Suprapubic skin (tissue), 4 donors: ENCODE results near the gene GNGT1. TPM values are rescaled to one million over a fixed set of nuclear protein-coding genes. Genes with fewer than 3 reads are reported as not detected.

Experiments used
- DNase-seq, 2 donors: peaks; one replicate each; pipeline ENCODE4 v3.0.0-alpha.2; 2019; ENCODE audit warnings: low spot score in 2 of 2
- H3K27ac ChIP-seq: fragments of 200-600 bp; sonication (generic); one replicate; pipeline ENCODE4 v1.5.1; 2019
- H3K27me3 ChIP-seq: fragments of 200-600 bp; sonication (generic); one replicate; pipeline ENCODE4 v1.5.1; 2019
- H3K36me3 ChIP-seq: fragments of 200-600 bp; sonication (generic); one replicate; pipeline ENCODE4 v1.5.1; 2019
- H3K4me1 ChIP-seq: fragments of 200-600 bp; sonication (generic); one replicate; pipeline ENCODE4 v1.5.1; 2019
- H3K4me3 ChIP-seq: fragments of 200-600 bp; sonication (generic); one replicate; pipeline ENCODE4 v1.5.1; 2019; ENCODE audit warnings: mild to moderate bottlenecking
- H3K9me3 ChIP-seq: fragments of 200-600 bp; sonication (generic); one replicate; pipeline ENCODE4 v1.5.1; 2019
- EP300 ChIP-seq: sonication (generic); formaldehyde crosslinking; IDR thresholded peaks from one replicate; pipeline ENCODE4 v1.6.1; 2017; ENCODE audit warnings: antibody characterized with exemption
- POLR2A ChIP-seq, 2 donors: fragments of 450-650 bp; IDR thresholded peaks; one replicate each; pipeline ENCODE4 v1.6.1; 2017; ENCODE audit warnings: antibody characterized with exemption in 2 of 2, mild to moderate bottlenecking in 2 of 2, moderate library complexity in 2 of 2
- POLR2AphosphoS5 ChIP-seq, 3 donors: sonication (generic); formaldehyde crosslinking; IDR thresholded peaks; one replicate each; pipeline ENCODE4 v1.6.1; 2017; ENCODE audit warnings: antibody characterized with exemption in 3 of 3
- WGBS: methylation state at CpG from one replicate; pipeline ENCODE4 v1.1.5; 2018; 5-methylcytosine and 5-hydroxymethylcytosine counted together
- total RNA-seq, 4 donors: library from RNA; depleted of rRNA; stranded (reverse); fragments of >200 nt; gene quantifications; one replicate each; pipeline ENCODE4 v1.1.0, GENCODE V29; 2016
- TF ChIP-seq, protein P1 (sequence below), 2 donors: fragments of 200-600 bp in 1 of 2; fragments of 450-650 bp in 1 of 2; sonication (generic) in 1 of 2; IDR thresholded peaks; one replicate each; pipeline ENCODE4 v1.5.1; 2016 to 2019; ENCODE audit warnings: antibody characterized with exemption in 2 of 2, mild to moderate bottlenecking in 1 of 2, moderate library complexity in 1 of 2

The GNGT1 gene
- total RNA-seq, 4 donors from 2014 or later: not detected

DNA sequence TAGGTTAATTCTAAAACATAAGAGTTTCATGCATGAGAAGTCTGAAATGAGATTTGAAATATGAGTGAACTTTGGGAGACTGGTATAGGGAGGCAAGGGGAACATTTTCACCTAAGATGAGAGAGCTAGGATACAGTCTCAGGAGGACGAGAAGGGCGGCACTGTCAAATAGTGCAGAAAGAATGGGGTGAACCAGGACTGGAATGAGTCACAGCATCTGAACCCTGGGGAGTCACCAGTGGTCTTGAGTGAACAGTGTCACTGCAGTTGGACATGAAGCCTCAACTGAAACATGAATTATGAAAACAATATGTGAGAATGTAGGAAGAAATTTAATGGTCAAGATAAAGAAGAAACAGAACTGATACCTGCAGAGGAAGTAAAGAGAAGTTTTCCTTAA lies 48.9 kb downstream of the GNGT1 start:
- DNase-seq: no peak
- no peaks in the 10 kb centered on the region for H3K9me3 ChIP-seq
- WGBS: 92% methylated on average over 2 of the region's 2 CpGs
- H3K4me1 ChIP-seq: no peaks in the 10 kb centered on the region
- TF ChIP-seq EP300 (no peak), POLR2AphosphoS5 (IDR thresholded peaks at IDR 0.05) (no peak), POLR2A (IDR thresholded peaks at IDR 0.05) (no peak)
- TF ChIP-seq, protein P1, sequence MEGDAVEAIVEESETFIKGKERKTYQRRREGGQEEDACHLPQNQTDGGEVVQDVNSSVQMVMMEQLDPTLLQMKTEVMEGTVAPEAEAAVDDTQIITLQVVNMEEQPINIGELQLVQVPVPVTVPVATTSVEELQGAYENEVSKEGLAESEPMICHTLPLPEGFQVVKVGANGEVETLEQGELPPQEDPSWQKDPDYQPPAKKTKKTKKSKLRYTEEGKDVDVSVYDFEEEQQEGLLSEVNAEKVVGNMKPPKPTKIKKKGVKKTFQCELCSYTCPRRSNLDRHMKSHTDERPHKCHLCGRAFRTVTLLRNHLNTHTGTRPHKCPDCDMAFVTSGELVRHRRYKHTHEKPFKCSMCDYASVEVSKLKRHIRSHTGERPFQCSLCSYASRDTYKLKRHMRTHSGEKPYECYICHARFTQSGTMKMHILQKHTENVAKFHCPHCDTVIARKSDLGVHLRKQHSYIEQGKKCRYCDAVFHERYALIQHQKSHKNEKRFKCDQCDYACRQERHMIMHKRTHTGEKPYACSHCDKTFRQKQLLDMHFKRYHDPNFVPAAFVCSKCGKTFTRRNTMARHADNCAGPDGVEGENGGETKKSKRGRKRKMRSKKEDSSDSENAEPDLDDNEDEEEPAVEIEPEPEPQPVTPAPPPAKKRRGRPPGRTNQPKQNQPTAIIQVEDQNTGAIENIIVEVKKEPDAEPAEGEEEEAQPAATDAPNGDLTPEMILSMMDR (IDR thresholded peaks at IDR 0.05): no peak
- no peaks in the 10 kb centered on the region for H3K27me3 ChIP-seq
- H3K4me3 ChIP-seq: no peak overlapping the region
- no peak overlapping the region for H3K27ac ChIP-seq
- H3K36me3 ChIP-seq: no peaks in the 10 kb centered on the region

GRCh38 chr7:93957767-93958166 lies 51.4 kb downstream of the GNGT1 start:
- H3K27me3 ChIP-seq: no peaks in the 10 kb centered on the region
- no peak overlapping the region for H3K27ac ChIP-seq
- no peaks in the 10 kb centered on the region for H3K36me3 ChIP-seq
- H3K4me1 ChIP-seq: no peaks in the 10 kb centered on the region
- no peak overlapping the region for H3K4me3 ChIP-seq
- TF ChIP-seq POLR2A (IDR thresholded peaks at IDR 0.05) (no peak), EP300 (no peak), POLR2AphosphoS5 (IDR thresholded peaks at IDR 0.05) (no peak)
- TF ChIP-seq, protein P1 (IDR thresholded peaks at IDR 0.05): no peak
- no peak for DNase-seq
- 94% methylated on average over 1 of the region's 1 CpG for WGBS
- H3K9me3 ChIP-seq: no peaks in the 10 kb centered on the region

- Histone ChIP-seq H3K9me3 (no peaks in the 10 kb centered on the region), H3K27me3 (no peaks in the 10 kb centered on the region), H3K36me3 (no peaks in the 10 kb centered on the region), H3K27ac (no peak overlapping the region), H3K4me3 (no peak overlapping the region), H3K4me1 (no peaks in the 10 kb centered on the region)
- no peak for DNase-seq
- WGBS: 75% methylated on average over 3 of the region's 3 CpGs
- no peak for TF ChIP-seq POLR2A (IDR thresholded peaks at IDR 0.05)
- no peak for TF ChIP-seq POLR2AphosphoS5 (IDR thresholded peaks at IDR 0.05)
- no peak for TF ChIP-seq EP300
Observed at GRCh38 chr7:93958216-93958615, 51.8 kb downstream of the GNGT1 start.

DNA sequence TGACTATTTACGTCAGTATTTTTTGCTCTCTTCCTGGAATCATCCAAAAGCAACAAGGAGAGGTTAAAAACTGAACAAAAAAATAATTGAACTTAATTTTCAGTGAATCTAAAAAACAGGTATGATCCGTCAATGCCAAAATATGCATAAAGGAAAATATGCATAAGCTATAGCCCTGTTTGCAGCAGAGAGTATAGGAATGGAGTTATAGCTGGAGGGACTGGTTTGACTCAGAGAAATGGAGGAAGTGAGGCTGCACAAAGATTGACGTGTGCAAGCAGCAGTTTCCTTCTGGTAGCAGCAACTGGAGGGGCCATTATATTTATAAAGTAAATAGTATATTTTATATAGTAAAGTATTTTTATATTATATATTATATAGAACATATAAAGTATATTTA lies 52.3 kb downstream of the GNGT1 start:
- no peak for DNase-seq
- H3K36me3 ChIP-seq: no peaks in the 10 kb centered on the region
- H3K27me3 ChIP-seq: no peaks in the 10 kb centered on the region
- H3K4me1 ChIP-seq: no peaks in the 10 kb centered on the region
- no peak overlapping the region for H3K4me3 ChIP-seq
- WGBS: 78% methylated on average over 3 of the region's 3 CpGs
- TF ChIP-seq EP300 (no peak), POLR2A (IDR thresholded peaks at IDR 0.05) (no peak), POLR2AphosphoS5 (IDR thresholded peaks at IDR 0.05) (no peak)
- TF ChIP-seq, protein P1 (IDR thresholded peaks at IDR 0.05): no peak
- no peak overlapping the region for H3K27ac ChIP-seq
- H3K9me3 ChIP-seq: no peaks in the 10 kb centered on the region

Other genes with a start within 250 kb of the GNGT1 start
- gene TFPI2, start 15.8 kb upstream of the GNGT1 start, total RNA-seq: 1 to 10 TPM in 2 of 4 donors, under 1 TPM in 1, not detected in 1; 0.79 to 1.4 (median 1.1) TPM
- gene GNG11, start 15.2 kb downstream of the GNGT1 start, total RNA-seq: 1 to 10 TPM; 3.3 to 6.8 (median 5.3) TPM
- 10 to 100 TPM; 12.7 to 37.0 (median 14.2) TPM for gene BET1, start 97.8 kb downstream of the GNGT1 start, total RNA-seq